Mesendoderm (in vitro differentiated cells): ENCODE measurements around the gene KRAS.

Experiments used
- DNase-seq: peaks from one replicate; pipeline ENCODE4 v3.0.0; 2013
- H2AK5ac ChIP-seq: 2 replicates; pipeline ENCODE4 v1.6.1; 2013; ENCODE audit warnings: low read length, inconsistent platforms
- H2BK120ac ChIP-seq: 2 replicates; pipeline ENCODE4 v1.6.1; 2013; ENCODE audit warnings: low read depth, mild to moderate bottlenecking, low read length, moderate library complexity, mixed read lengths
- H2BK15ac ChIP-seq: replicated peaks from 2 replicates; pipeline ENCODE4 v1.6.1; 2013; ENCODE audit warnings: low read depth, mild to moderate bottlenecking, moderate library complexity
- H2BK5ac ChIP-seq: 2 replicates; pipeline ENCODE4 v1.6.1; 2013; ENCODE audit warnings: low read length, inconsistent platforms
- H3K18ac ChIP-seq: 2 replicates; pipeline ENCODE4 v1.6.1; 2013; ENCODE audit warnings: mild to moderate bottlenecking, low read length, mixed read lengths
- H3K23ac ChIP-seq: one replicate; pipeline ENCODE4 v1.6.1; 2013; ENCODE audit warnings: low read length
- H3K27ac ChIP-seq: 2 replicates; pipeline ENCODE4 v1.5.1; 2013; ENCODE audit warnings: low read depth, mild to moderate bottlenecking, inconsistent platforms, low read length, moderate library complexity
- H3K27me3 ChIP-seq: 2 replicates; pipeline ENCODE4 v1.6.1; 2013; ENCODE audit warnings: low read length, control low read depth, mild to moderate bottlenecking, inconsistent platforms; ENCODE audit not compliant: insufficient read depth, poor library complexity
- H3K36me3 ChIP-seq: 2 replicates; pipeline ENCODE4 v1.6.1; 2013; ENCODE audit warnings: low read length, inconsistent platforms; ENCODE audit not compliant: control insufficient read depth, insufficient read depth
- H3K4ac ChIP-seq: one replicate; pipeline ENCODE4 v1.6.1; 2013; ENCODE audit warnings: low read depth, mild to moderate bottlenecking, low read length, moderate library complexity
- H3K4me1 ChIP-seq: 2 replicates; pipeline ENCODE4 v1.6.1; 2013; ENCODE audit warnings: low read depth, low read length, inconsistent platforms; ENCODE audit not compliant: control insufficient read depth
- H3K4me2 ChIP-seq: 2 replicates; pipeline ENCODE4 v1.6.1; 2013; ENCODE audit warnings: low read length
- H3K4me3 ChIP-seq: 2 replicates; pipeline ENCODE4 v1.5.1; 2013; ENCODE audit warnings: mild to moderate bottlenecking, low read length
- H3K56ac ChIP-seq: one replicate; pipeline ENCODE4 v1.6.1; 2013; ENCODE audit warnings: low read length
- H3K79me1 ChIP-seq: 2 replicates; pipeline ENCODE4 v1.6.1; 2013; ENCODE audit warnings: low read length, inconsistent platforms
- H3K79me2 ChIP-seq: 2 replicates; pipeline ENCODE4 v1.6.1; 2013; ENCODE audit warnings: mild to moderate bottlenecking, low read length; ENCODE audit not compliant: control insufficient read depth, insufficient read depth
- H3K9ac ChIP-seq: 2 replicates; pipeline ENCODE4 v1.6.1; 2013; ENCODE audit warnings: low read length, inconsistent platforms
- H4K5ac ChIP-seq: one replicate; pipeline ENCODE4 v1.6.1; 2013; ENCODE audit warnings: low read length
- H4K8ac ChIP-seq: one replicate; pipeline ENCODE4 v1.6.1; 2013; ENCODE audit warnings: low read depth, mild to moderate bottlenecking, control low read depth, low read length, moderate library complexity
- WGBS: extraction: QIAGEN DNeasy Blood & Tissue Kit; methylation state at CpG from one replicate; pipeline ENCODE4 v1.1.7; 2013; ENCODE audit warnings: low lambda C conversion rate, missing lambda C conversion rate; ENCODE audit not compliant: insufficient coverage; ENCODE audit errors: extremely low coverage; 5-methylcytosine and 5-hydroxymethylcytosine counted together

The KRAS gene

GRCh38 chr12:25248732-25249131 is 2.0 kb downstream of the KRAS start:
- Histone ChIP-seq H3K4me2 (no peak overlapping the region), H3K27ac (no peak overlapping the region), H3K79me2 (peaks cover 34% of the 10 kb centered on the region), H4K8ac (no peak overlapping the region), H2AK5ac (no peak overlapping the region), H3K4me3 (no peak overlapping the region), H2BK5ac (no peak overlapping the region), H3K56ac (no peak overlapping the region), H3K18ac (no peak overlapping the region), H4K5ac (no peak overlapping the region), H3K4ac (no peak overlapping the region), H3K9ac (no peak overlapping the region), H2BK120ac (no peak overlapping the region), H3K23ac (no peak overlapping the region), H3K36me3 (no peaks in the 10 kb centered on the region), H3K27me3 (no peaks in the 10 kb centered on the region), H3K79me1 (peaks cover 5% of the 10 kb centered on the region), H2BK15ac (no peak overlapping the region), H3K4me1 (peaks cover 3% of the 10 kb centered on the region)
- no peak for DNase-seq
- no CpG with 5 or more reads among the region's 1 CpG for WGBS

- H3K4ac ChIP-seq, result no peak overlapping the region
- H2AK5ac ChIP-seq, result no peak overlapping the region
- peaks cover 34% of the 10 kb centered on the region for H3K79me2 ChIP-seq
- H3K4me1 ChIP-seq, result peaks cover 3% of the 10 kb centered on the region
- no peak overlapping the region for H3K23ac ChIP-seq
- no peak overlapping the region for H3K4me3 ChIP-seq
- peak; percentile 28 for DNase-seq
- WGBS, result no CpG with 5 or more reads among the region's 20 CpGs
- no peak overlapping the region for H3K18ac ChIP-seq
- H4K5ac ChIP-seq, result no peak overlapping the region
- H4K8ac ChIP-seq, result no peak overlapping the region
- H3K79me1 ChIP-seq, result peaks cover 5% of the 10 kb centered on the region
- H3K4me2 ChIP-seq, result no peak overlapping the region
- H2BK5ac ChIP-seq, result no peak overlapping the region
- no peak overlapping the region for H3K27ac ChIP-seq
- H3K27me3 ChIP-seq, result no peaks in the 10 kb centered on the region
- H3K56ac ChIP-seq, result no peak overlapping the region
- no peaks in the 10 kb centered on the region for H3K36me3 ChIP-seq
- no peak overlapping the region for H3K9ac ChIP-seq
- no peak overlapping the region for H2BK120ac ChIP-seq
- H2BK15ac ChIP-seq, result no peak overlapping the region
Observed at GRCh38 chr12:25248137-25248536, 2.6 kb downstream of the KRAS start.

GRCh38 chr12:25245491-25245890 is 5.2 kb downstream of the KRAS start:
- no peak overlapping the region for H2AK5ac ChIP-seq
- no peak overlapping the region for H3K4ac ChIP-seq
- H3K27ac ChIP-seq, result no peak overlapping the region
- 100% methylated on average over 4 of the region's 6 CpGs for WGBS
- peaks cover 36% of the 10 kb centered on the region for H3K79me2 ChIP-seq
- no peak overlapping the region for H2BK120ac ChIP-seq
- H3K36me3 ChIP-seq, result no peaks in the 10 kb centered on the region
- no peak overlapping the region for H4K5ac ChIP-seq
- no peak overlapping the region for H3K18ac ChIP-seq
- H3K56ac ChIP-seq, result no peak overlapping the region
- no peak overlapping the region for H4K8ac ChIP-seq
- H3K79me1 ChIP-seq, result peaks cover 7% of the 10 kb centered on the region
- H3K4me2 ChIP-seq, result no peak overlapping the region
- H2BK5ac ChIP-seq, result no peak overlapping the region
- no peaks in the 10 kb centered on the region for H3K27me3 ChIP-seq
- H2BK15ac ChIP-seq, result no peak overlapping the region
- no peaks in the 10 kb centered on the region for H3K4me1 ChIP-seq
- no peak overlapping the region for H3K23ac ChIP-seq
- no peak overlapping the region for H3K4me3 ChIP-seq
- no peak overlapping the region for H3K9ac ChIP-seq
- no peak for DNase-seq

GRCh38 chr12:25243680-25243990 is 7.1 kb downstream of the KRAS start:
- no peak overlapping the region for H3K18ac ChIP-seq
- H4K8ac ChIP-seq, result no peak overlapping the region
- no peaks in the 10 kb centered on the region for H3K36me3 ChIP-seq
- no peak overlapping the region for H2BK120ac ChIP-seq
- H3K79me1 ChIP-seq, result peaks cover 9% of the 10 kb centered on the region
- H3K4me2 ChIP-seq, result no peak overlapping the region
- no peak for DNase-seq
- H3K4ac ChIP-seq, result no peak overlapping the region
- no peak overlapping the region for H2BK15ac ChIP-seq
- no peak overlapping the region for H3K9ac ChIP-seq
- no peak overlapping the region for H3K23ac ChIP-seq
- H3K27ac ChIP-seq, result no peak overlapping the region
- no peak overlapping the region for H2BK5ac ChIP-seq
- peaks cover 22% of the 10 kb centered on the region for H3K79me2 ChIP-seq
- H2AK5ac ChIP-seq, result no peak overlapping the region
- H3K4me3 ChIP-seq, result no peak overlapping the region
- H4K5ac ChIP-seq, result no peak overlapping the region
- H3K4me1 ChIP-seq, result no peaks in the 10 kb centered on the region
- H3K56ac ChIP-seq, result no peak overlapping the region
- H3K27me3 ChIP-seq, result no peaks in the 10 kb centered on the region

- Histone ChIP-seq H3K27ac (no peak overlapping the region), H3K79me1 (peaks cover 9% of the 10 kb centered on the region), H3K18ac (no peak overlapping the region), H3K79me2 (peaks cover 17% of the 10 kb centered on the region), H3K4me2 (no peak overlapping the region), H2BK120ac (no peak overlapping the region), H3K56ac (no peak overlapping the region), H3K4ac (no peak overlapping the region), H3K4me3 (no peak overlapping the region), H3K9ac (no peak overlapping the region), H2BK5ac (no peak overlapping the region), H4K5ac (no peak overlapping the region), H4K8ac (no peak overlapping the region), H3K27me3 (no peaks in the 10 kb centered on the region), H2BK15ac (no peak overlapping the region), H2AK5ac (no peak overlapping the region), H3K4me1 (no peaks in the 10 kb centered on the region), H3K23ac (no peak overlapping the region), H3K36me3 (no peaks in the 10 kb centered on the region)
- DNase-seq, result peak; percentile 36
- WGBS, result 100% methylated on average over 1 of the region's 5 CpGs
Observed at GRCh38 chr12:25242981-25243679, 7.6 kb downstream of the KRAS start.
